Stimulated activated CD8-positive, alpha-beta memory T cell treated with anti-CD3 and anti-CD28 coated beads, Interleukin-4, amount 100 ng/mL, for 4 hours (primary cell): Measurements from ENCODE around the gene LDLRAD2.
"Not testable (repeated sequence)": the region's sequence is repeated elsewhere in the genome, so short reads cannot be mapped to it uniquely, and the experiment has no call there.

Experiments used
- DNase-seq, 2 donors: peaks; one replicate each; pipeline ENCODE4 v3.0.0-alpha.2; 2020; ENCODE audit warnings: low read depth in 2 of 2, low spot score in 1 of 2

Gene LDLRAD2

GRCh38 chr1:21783679-21784603 is 28.1 kb upstream of the LDLRAD2 start:
- DNase-seq, result no peak

GRCh38 chr1:21785764-21786163 is 26.3 kb upstream of the LDLRAD2 start:
- not testable (repeated sequence) for DNase-seq

GRCh38 chr1:21786640-21787039 is 25.4 kb upstream of the LDLRAD2 start:
- no peak for DNase-seq

- DNase-seq, result no peak
These were observed 19.0 kb upstream of the LDLRAD2 start for GRCh38 chr1:21793104-21793503.

- DNase-seq, result no peak
These were observed 17.4 kb upstream of the LDLRAD2 start for GRCh38 chr1:21794656-21795055.

GRCh38 chr1:21795075-21795474 is 17.0 kb upstream of the LDLRAD2 start:
- DNase-seq, result no peak

GRCh38 chr1:21799730-21800129 is 12.3 kb upstream of the LDLRAD2 start:
- DNase-seq, result no peak

GRCh38 chr1:21801100-21801499 is 11.0 kb upstream of the LDLRAD2 start:
- no peak for DNase-seq

- no peak for DNase-seq
These were observed 7.5 kb upstream of the LDLRAD2 start for GRCh38 chr1:21804536-21804935.

- DNase-seq, result no peak
These were observed 1.5 kb downstream of the LDLRAD2 start for GRCh38 chr1:21813542-21813941.

GRCh38 chr1:21814241-21814918 is 2.3 kb downstream of the LDLRAD2 start:
- DNase-seq, result no peak

- DNase-seq, result no peak
These were observed 3.0 kb downstream of the LDLRAD2 start for GRCh38 chr1:21814981-21815582.

GRCh38 chr1:21815724-21816321 is 3.8 kb downstream of the LDLRAD2 start:
- DNase-seq, result no peak

GRCh38 chr1:21816602-21817302 is 4.7 kb downstream of the LDLRAD2 start:
- DNase-seq, result no peak

GRCh38 chr1:21818656-21819055 is 6.6 kb downstream of the LDLRAD2 start:
- DNase-seq, result no peak

GRCh38 chr1:21820597-21821232 is 8.7 kb downstream of the LDLRAD2 start:
- no peak for DNase-seq

GRCh38 chr1:21821385-21822019 is 9.4 kb downstream of the LDLRAD2 start:
- DNase-seq, result no peak

GRCh38 chr1:21822349-21822748 is 10.3 kb downstream of the LDLRAD2 start:
- no peak for DNase-seq

GRCh38 chr1:21823206-21823979 is 11.3 kb downstream of the LDLRAD2 start:
- DNase-seq, result no peak
